Sciatic nerve (tissue), 2 donors: ENCODE results near the gene DSC2. TPM values are rescaled to one million over a fixed set of nuclear protein-coding genes. Genes with fewer than 3 reads are reported as not detected.

Experiments
- ATAC-seq: fragments of 200-7000 bp; cut with Tn5 transposase; one replicate; pipeline ENCODE4 v1.9.1; 2020; ENCODE audit warnings: mild to moderate bottlenecking, moderate library complexity
- DNase-seq: peaks from one replicate; pipeline ENCODE4 v3.0.0-alpha.2; 2020; ENCODE audit warnings: low spot score
- intact Hi-C: fragments of 100-400 bp; cut with DNase I; formaldehyde crosslinking; loops from one replicate; pipeline ENCODE4 v1.14.2; 2022
- total RNA-seq: library from RNA; stranded (reverse); fragmentation: NEBNext Ultra II Directional; extraction: Animal tissue kit (Norgen Biotek cat#: 25700); gene quantifications from one replicate; pipeline ENCODE4 v1.2.1, GENCODE V29; 2021
- donor health status: DM: no; HTN: no; CAD: no.
- donor health status: DM: no; HTN: no; CAD: no.

DSC2 gene
- total RNA-seq, 1 donor from 2014 or later: 7.4 TPM

- no peak for DNase-seq
- peak; percentile 16 for ATAC-seq
- intact Hi-C loops: no loop called here
Measured at GRCh38 chr18:31100436-31101182, 1.6 kb downstream of the DSC2 start.

GRCh38 chr18:31099450-31100230 is 2.6 kb downstream of the DSC2 start:
- intact Hi-C loops: no loop called here
- no peak for ATAC-seq
- no peak for DNase-seq

- ATAC-seq: no peak
- intact Hi-C loops: no loop called here
- DNase-seq: no peak
Measured at GRCh38 chr18:31098878-31099277, 3.3 kb downstream of the DSC2 start.

GRCh38 chr18:31097666-31098065 is 4.6 kb downstream of the DSC2 start:
- DNase-seq: no peak
- intact Hi-C loops: no loop called here
- no peak for ATAC-seq

- ATAC-seq: no peak
- no peak for DNase-seq
- intact Hi-C loops: no loop called here
Measured at GRCh38 chr18:31093880-31094279, 8.3 kb downstream of the DSC2 start.

GRCh38 chr18:31093294-31093693 is 8.9 kb downstream of the DSC2 start:
- DNase-seq: no peak
- no peak for ATAC-seq
- intact Hi-C loops: no loop called here

DNA sequence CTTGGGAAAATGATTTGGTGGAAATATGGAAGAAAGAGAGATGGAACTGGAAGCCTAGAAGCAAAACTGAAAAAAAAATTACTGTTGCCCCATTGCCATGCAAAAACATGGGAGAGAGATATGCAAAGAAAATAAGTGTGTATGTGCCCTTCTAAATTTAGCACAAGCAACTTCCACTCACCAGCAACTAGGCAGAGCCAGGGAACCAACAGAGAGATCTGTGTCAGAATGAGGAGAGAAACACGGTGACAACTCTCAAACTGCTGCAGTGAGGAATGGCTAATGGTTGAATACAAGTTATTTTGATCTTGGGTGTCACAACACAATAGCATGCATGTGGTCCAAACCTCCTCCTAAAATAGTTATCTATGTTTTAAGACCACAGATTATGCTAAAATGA is 10.9 kb downstream of the DSC2 start:
- DNase-seq (no peak), ATAC-seq (no peak)
- intact Hi-C loops: no loop called here

DNA sequence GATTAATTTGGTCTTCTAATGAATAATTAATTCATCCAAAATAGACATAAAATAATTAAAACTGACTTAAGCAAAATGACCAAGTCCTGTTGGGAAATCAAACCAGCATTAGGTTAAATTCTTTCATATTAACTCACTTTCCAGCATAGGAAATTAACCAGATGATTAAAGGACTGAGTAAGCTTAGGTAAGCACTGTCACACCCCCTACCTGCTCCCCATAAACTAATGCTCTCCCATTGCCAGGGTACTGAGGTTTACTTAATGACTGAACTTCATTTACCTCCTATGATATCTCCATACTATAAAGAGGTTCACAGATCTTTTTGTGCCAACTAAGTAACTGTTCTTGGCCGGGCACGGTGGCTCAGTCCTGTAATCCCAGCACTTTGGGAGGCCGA is 13.7 kb downstream of the DSC2 start:
- ATAC-seq (no peak), DNase-seq (no peak)
- intact Hi-C loops: no loop called here

GRCh38 chr18:31079973-31080372 is 22.2 kb downstream of the DSC2 start:
- intact Hi-C loops: no loop called here
- no peak for DNase-seq
- ATAC-seq: peak; percentile 49

DNA sequence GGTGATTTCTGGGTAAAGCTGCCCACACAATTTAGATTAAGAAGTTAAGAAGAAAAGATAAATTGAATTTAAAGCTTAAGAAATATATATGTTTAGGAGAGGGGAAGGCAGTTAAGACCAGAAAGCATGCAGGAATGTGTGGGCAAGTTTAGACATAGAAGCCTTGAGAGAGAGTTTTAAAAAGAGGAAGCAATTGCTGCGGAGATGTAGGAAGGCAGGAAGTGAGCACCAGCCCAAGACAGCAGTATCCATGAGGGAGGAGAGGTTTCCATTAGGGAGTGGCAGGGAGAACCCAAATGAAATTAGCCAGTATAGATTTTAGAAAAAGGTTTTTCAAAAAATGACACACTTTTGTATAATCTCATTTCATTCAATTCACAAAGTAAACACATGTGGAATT is 24.3 kb downstream of the DSC2 start:
- DNase-seq: no peak
- no peak for ATAC-seq
- intact Hi-C loops: no loop called here

GRCh38 chr18:31072175-31072574 is 30.0 kb downstream of the DSC2 start:
- ATAC-seq: no peak
- DNase-seq: no peak
- intact Hi-C loops: no loop called here

GRCh38 chr18:31070206-31070605 is 32.0 kb downstream of the DSC2 start:
- no peak for DNase-seq
- ATAC-seq: no peak
- intact Hi-C loops: no loop called here

DNA sequence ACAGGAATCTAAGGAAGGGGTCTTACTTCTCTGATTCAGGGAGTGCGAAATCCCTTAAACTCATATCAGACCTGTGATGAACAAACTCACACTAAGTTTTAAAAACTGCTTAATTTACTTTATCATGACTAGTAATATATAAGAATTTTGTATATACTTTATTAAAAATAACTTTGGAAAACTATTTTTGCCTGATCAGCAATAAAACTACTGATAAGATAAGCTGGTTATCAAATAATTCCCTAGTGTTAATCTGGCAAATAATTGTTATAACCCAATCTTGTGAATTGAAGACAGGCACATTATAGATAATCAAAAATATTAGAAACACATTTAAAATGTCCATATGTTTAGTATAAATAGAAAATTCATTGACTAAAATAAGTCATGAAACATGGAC is 36.0 kb downstream of the DSC2 start:
- ATAC-seq (no peak), DNase-seq (no peak)
- intact Hi-C loops: no loop called here

DNA sequence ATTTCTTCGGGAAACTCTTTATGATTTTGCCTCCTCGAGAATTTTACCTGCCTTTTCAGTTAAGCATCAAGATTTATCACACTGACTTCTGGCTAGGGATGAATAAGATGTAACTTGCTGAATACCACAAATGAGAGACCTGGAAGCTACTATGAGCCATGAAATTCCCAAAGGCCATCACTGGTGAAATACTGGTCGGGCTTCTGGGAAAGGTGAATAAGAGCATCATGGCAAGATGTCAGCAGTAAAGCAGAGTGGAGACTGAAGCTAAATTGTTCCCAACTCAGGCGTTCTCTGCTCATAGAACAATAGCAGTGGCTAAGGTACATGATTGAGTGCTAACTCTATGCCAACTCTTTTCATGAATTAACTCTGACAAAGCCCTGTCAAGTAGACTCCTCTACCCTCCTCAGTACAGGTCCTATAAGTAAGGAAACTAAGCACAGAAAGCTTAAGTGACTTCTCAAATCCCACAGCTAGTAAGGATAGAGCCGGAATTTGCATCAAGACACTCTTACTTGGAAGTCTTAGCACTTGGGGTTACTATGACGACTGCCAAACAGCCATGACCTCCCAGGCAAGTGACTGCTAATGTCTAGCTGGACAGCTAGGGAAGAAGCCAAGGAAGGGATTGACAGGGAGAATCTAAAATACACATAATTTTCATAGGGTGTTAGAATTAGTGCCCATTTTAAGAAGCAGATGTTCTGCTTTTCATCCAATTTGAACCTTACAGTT is 37.0 kb downstream of the DSC2 start:
- ATAC-seq: no peak

DNA sequence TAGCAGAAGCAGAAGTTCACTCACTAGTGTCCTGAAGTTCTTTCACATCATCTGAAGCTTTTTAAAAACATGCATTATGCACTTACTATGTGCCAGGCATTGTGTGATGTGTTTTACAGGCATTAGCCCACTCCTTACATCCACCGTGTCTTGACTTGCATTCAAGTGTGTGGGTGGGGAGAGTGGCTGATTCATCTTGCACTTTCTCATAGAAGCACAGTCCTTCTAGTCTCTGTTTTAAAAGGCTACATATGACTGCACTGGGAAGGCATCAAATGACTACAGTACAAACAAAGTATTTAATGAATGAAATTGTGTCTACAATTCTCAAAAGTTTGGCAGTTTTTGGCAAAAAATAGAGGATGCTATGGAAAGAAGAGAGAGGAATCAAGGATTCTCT is 38.1 kb downstream of the DSC2 start:
- DNase-seq: no peak
- no peak for ATAC-seq
- intact Hi-C loops: no loop called here

More for the DNA sequence above, 37.0 kb downstream of the DSC2 start:
- intact Hi-C loops: no loop called here
- no peak for DNase-seq

DNA sequence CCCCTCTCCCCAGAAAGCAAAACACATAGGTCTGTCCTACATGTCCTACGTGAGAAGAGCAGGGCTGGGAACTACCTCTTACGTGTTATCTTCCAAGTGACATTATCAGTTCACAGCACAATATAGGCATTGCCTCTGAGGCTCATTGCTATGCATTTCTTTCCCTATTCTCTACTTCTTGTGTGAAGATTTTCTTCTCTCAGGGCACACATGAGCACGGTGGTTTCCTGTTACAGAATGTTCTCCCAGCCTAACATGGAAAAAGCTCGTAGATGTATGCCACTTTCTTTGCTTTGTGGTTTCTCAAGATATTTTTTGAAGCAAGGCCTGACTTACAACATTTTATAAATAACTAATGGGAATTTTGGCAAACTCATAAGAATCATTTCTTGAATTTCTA is 40.3 kb downstream of the DSC2 start:
- ATAC-seq (no peak), DNase-seq (no peak)

DNA sequence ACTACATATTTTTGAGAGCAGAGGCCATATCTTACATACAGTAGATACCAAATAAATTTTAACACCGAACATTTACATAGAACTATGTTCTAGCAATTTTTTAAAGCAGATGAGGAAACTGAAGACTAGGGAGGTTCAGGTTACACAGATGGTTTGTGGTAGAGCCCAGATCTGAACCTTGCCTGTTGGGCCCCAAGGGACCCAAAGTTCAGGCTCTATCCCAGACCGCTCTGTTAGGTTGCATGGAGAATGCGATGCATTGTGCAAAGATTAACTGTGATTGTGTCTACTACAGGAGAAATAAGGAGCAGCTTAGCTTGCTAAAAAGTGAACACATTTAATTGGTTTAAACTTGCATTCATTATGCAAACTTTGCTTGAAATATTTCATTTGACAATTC is 43.3 kb downstream of the DSC2 start:
- DNase-seq (no peak), ATAC-seq (no peak)
- intact Hi-C loops: no loop called here

More for the DNA sequence above, 40.3 kb downstream of the DSC2 start:
- intact Hi-C loops: no loop called here

GRCh38 chr18:31057917-31058316 is 44.3 kb downstream of the DSC2 start:
- intact Hi-C loops: no loop called here
- ATAC-seq (no peak), DNase-seq (no peak)

- no peak for ATAC-seq
- intact Hi-C loops: no loop called here
- no peak for DNase-seq
Measured at GRCh38 chr18:31057051-31057450, 45.2 kb downstream of the DSC2 start.

DNA sequence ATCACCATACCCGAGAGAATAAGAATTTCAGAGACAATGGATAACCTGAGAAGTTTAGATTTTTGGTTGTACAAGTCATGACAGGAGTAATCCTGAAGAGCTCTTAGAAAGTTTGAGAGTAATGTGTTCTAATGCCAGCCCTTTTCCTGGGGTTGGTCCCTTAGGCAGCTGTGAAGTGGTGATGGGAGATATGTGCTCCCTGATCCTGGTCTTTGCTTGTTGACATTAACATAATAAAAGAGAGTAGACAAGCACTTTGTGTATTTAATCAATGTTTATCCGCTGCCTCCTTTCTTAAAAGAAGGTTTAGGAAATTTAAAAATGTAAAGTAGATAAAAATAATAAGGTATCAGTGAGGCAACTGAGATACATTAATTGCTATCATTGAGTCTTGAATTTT is 45.9 kb downstream of the DSC2 start:
- DNase-seq (no peak), ATAC-seq (no peak)
- intact Hi-C loops: no loop called here
